ENCODE data around the gene EVPL.
A peak's percentile ranks its signal among the peaks of the same experiment; 100 is the strongest.

EVPL gene

DNA sequence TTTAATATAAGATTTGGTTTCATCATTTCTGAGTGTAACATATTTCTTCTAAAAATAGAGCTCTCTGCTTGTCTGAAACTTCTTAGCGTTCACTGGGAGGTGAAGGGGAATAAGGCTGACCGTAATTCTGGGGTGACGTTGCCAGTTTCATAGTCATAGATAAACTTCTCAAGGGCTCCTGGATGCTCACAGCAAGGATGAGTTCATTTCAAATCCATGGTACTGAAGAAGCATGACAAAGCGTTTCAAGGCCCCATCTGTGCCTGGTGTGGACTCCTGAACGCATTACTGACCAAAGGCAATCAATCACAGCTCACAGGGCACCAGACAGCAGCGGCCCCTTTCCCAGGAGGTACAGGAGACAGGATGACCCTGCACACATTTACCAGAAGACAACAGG is 12.0 kb upstream of the EVPL start:
- H3K4me3 ChIP-seq (ENCODE audit: low read depth, low read length), result no peak overlapping the region
- TF ChIP-seq, protein P1, sequence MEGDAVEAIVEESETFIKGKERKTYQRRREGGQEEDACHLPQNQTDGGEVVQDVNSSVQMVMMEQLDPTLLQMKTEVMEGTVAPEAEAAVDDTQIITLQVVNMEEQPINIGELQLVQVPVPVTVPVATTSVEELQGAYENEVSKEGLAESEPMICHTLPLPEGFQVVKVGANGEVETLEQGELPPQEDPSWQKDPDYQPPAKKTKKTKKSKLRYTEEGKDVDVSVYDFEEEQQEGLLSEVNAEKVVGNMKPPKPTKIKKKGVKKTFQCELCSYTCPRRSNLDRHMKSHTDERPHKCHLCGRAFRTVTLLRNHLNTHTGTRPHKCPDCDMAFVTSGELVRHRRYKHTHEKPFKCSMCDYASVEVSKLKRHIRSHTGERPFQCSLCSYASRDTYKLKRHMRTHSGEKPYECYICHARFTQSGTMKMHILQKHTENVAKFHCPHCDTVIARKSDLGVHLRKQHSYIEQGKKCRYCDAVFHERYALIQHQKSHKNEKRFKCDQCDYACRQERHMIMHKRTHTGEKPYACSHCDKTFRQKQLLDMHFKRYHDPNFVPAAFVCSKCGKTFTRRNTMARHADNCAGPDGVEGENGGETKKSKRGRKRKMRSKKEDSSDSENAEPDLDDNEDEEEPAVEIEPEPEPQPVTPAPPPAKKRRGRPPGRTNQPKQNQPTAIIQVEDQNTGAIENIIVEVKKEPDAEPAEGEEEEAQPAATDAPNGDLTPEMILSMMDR (IDR thresholded peaks at IDR 0.05; ENCODE audit: low read depth, low read length), result no peak
- H3K9me3 ChIP-seq (ENCODE audit: severe bottlenecking), result no peaks in the 10 kb centered on the region
- peaks cover 69% of the 10 kb centered on the region for H3K36me3 ChIP-seq
- no peaks in the 10 kb centered on the region for H3K27me3 ChIP-seq (ENCODE audit: insufficient read depth, low read depth, severe bottlenecking)
- DNase-seq, result peak; percentile 92
- peak overlapping the region; percentile 56 for H3K27ac ChIP-seq

DNA sequence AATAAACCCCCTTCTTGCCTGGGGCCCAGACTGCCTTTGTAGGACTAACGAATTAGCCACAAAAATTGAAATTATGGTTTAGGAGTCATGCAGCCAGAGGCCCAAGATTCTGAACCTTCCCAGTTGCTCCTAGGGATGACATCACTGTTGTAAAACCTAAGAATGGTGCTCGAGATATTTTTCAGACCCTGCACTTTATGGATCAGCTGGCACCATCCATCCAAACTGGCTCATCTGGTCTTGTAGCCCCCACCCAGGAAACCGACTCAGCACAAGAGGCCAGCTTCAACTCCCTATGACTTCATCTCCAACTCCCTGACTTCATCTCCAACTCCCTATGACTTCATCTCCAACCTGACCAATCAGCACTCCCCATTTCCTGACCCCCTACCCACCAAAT is 10.9 kb upstream of the EVPL start:
- DNase-seq, result no peak
- peaks cover 58% of the 10 kb centered on the region for H3K36me3 ChIP-seq
- H3K4me3 ChIP-seq (ENCODE audit: low read depth, low read length), result no peak overlapping the region
- TF ChIP-seq, protein P1 (IDR thresholded peaks at IDR 0.05; ENCODE audit: low read depth, low read length), result no peak
- H3K27me3 ChIP-seq (ENCODE audit: insufficient read depth, low read depth, severe bottlenecking), result no peaks in the 10 kb centered on the region
- peaks cover 4% of the 10 kb centered on the region for H3K9me3 ChIP-seq (ENCODE audit: severe bottlenecking)
- no peak overlapping the region; the same call in 1 of the 2 replicates for H3K27ac ChIP-seq

DNA sequence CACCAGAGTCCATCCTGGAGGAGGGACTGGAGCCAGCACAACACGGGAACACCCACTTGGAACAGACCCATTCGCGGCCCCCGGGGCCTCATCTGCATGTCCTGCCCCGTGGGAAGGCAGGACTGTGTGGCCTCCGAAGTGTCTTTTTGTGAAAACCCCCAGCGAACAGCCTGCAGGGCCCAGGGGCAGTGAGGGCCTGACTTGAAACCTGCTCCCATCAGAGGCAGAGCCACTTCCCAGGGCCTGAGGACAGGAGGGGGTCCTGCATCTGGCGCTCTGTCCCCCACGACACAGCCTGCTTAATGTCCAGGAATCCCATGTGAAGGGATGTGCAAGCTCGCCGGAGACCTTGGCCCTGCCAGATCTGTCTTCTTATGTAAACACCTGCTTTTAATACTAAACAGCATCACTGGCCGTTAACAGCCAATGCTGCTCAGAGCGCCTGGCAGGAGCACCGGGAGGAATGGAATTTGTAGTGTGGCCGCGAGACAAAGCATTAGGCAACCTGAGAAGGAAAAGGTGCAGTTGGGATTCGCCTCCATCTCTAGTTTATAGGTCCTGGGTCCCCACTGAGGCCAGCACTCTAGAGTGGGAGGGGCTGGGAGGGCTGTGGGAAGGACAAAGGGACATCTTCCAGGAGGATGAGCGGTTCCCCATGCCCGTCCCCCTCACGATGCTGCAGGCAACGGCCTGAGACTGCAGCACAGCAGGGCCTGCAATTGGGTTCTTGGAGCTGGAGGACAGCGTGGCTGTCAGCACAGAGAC is 9.6 kb upstream of the EVPL start:
- DNase-seq, result no peak
- Histone ChIP-seq H3K36me3 (peaks cover 45% of the 10 kb centered on the region), H3K27me3 (ENCODE audit: insufficient read depth, low read depth, severe bottlenecking) (no peaks in the 10 kb centered on the region), H3K27ac (no peak overlapping the region), H3K4me3 (ENCODE audit: low read depth, low read length) (no peak overlapping the region), H3K9me3 (ENCODE audit: severe bottlenecking) (peaks cover 4% of the 10 kb centered on the region)
- TF ChIP-seq, protein P1 (IDR thresholded peaks at IDR 0.05; ENCODE audit: low read depth, low read length), result no peak

DNA sequence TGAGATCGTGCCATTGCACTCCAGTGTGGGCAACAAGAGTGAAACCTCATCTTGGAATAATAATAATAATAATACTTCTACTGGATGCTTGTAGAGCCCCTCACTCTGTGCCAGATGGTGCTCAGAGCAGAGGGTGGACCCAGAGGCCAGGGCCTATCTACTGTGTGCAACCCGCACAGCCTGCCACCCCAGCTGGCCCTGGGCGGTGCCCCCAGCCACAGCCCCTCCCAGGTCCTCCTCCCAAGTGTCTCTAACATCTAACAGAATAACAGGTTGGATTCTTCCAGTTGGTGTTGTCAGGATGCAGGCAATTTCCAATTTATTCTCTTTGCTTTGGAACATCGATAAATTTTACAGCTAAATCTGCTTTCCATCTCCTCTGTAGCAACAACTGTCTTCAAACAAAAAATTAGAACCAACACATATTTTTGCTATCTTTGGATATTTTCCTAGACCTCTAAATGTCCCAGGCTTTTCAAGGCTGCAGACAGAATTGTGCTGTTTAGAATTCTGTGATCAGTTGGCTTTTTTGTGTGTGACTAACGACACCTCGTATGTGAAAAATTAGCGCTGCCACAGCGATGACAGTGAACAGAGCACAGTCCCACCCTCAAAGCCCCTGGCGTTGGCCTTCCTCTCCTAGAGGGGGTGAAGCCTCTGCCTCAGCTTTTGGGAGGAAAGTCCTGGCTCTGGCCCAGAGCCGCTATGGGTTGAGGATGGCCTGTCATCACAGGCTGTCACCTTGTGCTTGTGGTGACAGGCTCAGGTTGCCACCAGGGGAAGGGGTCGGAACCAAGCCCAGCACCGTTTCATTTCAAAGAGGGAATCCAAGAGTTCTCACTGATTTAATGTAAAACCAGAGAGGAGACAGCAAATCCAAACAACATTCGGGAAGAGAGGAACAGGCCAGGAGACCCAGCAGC is 7.6 kb upstream of the EVPL start:
- H3K27me3 ChIP-seq (ENCODE audit: insufficient read depth, low read depth, severe bottlenecking), result no peaks in the 10 kb centered on the region
- TF ChIP-seq, protein P1 (IDR thresholded peaks at IDR 0.05; ENCODE audit: low read depth, low read length), result no peak
- H3K27ac ChIP-seq, result no peak overlapping the region
- peaks cover 7% of the 10 kb centered on the region for H3K9me3 ChIP-seq (ENCODE audit: severe bottlenecking)
- peaks cover 26% of the 10 kb centered on the region for H3K36me3 ChIP-seq
- no peak overlapping the region for H3K4me3 ChIP-seq (ENCODE audit: low read depth, low read length)
- no peak for DNase-seq

DNA sequence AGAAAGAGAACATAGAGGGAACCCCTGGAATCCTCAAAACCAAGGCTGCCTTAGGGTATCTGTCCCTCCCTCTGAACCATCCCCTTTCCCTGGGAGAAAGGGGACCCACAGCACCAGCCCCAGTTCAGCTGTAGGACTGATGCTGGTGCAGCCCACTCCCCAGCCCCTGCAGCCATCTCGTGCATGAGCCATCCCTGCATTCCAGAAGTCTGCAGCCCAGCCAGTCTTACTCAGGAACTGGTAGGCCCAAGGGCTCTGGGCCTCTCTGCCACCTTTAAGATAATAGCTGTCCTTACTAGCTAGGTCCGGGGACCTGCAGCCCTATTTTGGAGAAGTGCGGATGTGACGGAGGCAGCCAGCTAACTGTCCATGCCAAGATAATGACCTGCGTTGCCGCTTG is 6.0 kb upstream of the EVPL start:
- Histone ChIP-seq H3K9me3 (ENCODE audit: severe bottlenecking) (peaks cover 7% of the 10 kb centered on the region), H3K4me3 (ENCODE audit: low read depth, low read length) (no peak overlapping the region), H3K27me3 (ENCODE audit: insufficient read depth, low read depth, severe bottlenecking) (no peaks in the 10 kb centered on the region), H3K27ac (no peak overlapping the region), H3K36me3 (peaks cover 10% of the 10 kb centered on the region)
- TF ChIP-seq, protein P1 (IDR thresholded peaks at IDR 0.05; ENCODE audit: low read depth, low read length), result no peak
- DNase-seq, result no peak

All from WERI-Rb-1 (cell line).